Measurements from ENCODE around the gene CARS2. TPM values are rescaled to one million over a fixed set of nuclear protein-coding genes. Genes with fewer than 3 reads are reported as not detected.

The CARS2 gene
- total RNA-seq, 1 experiment from 2014 or later = 31.9 TPM

DNA sequence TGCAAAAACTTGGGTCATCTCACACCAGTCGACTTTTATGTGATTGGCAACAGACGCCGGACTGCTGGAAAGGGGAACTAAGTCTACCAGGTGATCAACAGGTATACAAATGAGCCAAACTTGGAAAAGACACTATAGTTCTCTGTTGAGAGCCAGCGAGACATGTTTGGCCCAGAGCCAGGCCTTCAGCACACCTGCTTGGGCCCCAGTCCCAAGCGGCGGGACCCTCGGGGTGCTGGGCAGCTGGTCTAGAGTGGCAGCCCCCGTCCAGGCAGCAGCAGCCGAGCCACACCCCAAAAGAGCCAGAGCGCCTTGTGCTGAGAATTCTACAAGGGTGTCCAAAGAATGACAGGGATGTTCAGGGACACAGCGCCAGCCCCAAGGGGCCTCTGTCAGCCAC lies 62.6 kb downstream of the CARS2 start:
- CTCF ChIA-PET = no interaction called here
- no peak for DNase-seq (ENCODE audit: low read depth, low spot score)
- in situ Hi-C loops (cut with HindIII; ENCODE audit: low pct_unique_long_range_greater_than_20kb, low sequenced_read_pairs) (no loop called here), intact Hi-C loops (cut with micrococcal nuclease; ENCODE audit: unreplicated experiment) (no loop called here)
- Histone ChIP-seq H3K4me1 (ENCODE audit: control insufficient read depth, insufficient read depth, low read length) (no peaks in the 10 kb centered on the region), H3K27ac (ENCODE audit: low read length) (no peak overlapping the region), H3K36me3 (ENCODE audit: control insufficient read depth, insufficient read depth, low read length) (no peaks in the 10 kb centered on the region), H3K9me3 (ENCODE audit: control insufficient read depth, insufficient read depth, low read depth, low read length) (no peaks in the 10 kb centered on the region), H3K27me3 (ENCODE audit: control insufficient read depth, insufficient read depth, low read length) (no peaks in the 10 kb centered on the region), H3K4me3 (ENCODE audit: low read depth in 2 of 2, low read length in 2 of 2) (no peak overlapping the region)
- TF ChIP-seq, protein P1, sequence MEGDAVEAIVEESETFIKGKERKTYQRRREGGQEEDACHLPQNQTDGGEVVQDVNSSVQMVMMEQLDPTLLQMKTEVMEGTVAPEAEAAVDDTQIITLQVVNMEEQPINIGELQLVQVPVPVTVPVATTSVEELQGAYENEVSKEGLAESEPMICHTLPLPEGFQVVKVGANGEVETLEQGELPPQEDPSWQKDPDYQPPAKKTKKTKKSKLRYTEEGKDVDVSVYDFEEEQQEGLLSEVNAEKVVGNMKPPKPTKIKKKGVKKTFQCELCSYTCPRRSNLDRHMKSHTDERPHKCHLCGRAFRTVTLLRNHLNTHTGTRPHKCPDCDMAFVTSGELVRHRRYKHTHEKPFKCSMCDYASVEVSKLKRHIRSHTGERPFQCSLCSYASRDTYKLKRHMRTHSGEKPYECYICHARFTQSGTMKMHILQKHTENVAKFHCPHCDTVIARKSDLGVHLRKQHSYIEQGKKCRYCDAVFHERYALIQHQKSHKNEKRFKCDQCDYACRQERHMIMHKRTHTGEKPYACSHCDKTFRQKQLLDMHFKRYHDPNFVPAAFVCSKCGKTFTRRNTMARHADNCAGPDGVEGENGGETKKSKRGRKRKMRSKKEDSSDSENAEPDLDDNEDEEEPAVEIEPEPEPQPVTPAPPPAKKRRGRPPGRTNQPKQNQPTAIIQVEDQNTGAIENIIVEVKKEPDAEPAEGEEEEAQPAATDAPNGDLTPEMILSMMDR (IDR thresholded peaks at IDR 0.05) = no peak
- TF ChIP-seq SIN3A (IDR thresholded peaks at IDR 0.05; ENCODE audit: borderline replicate concordance, insufficient read depth, low read depth, low read length) (no peak), TCF7L2 (IDR thresholded peaks at IDR 0.05; ENCODE audit: low read depth, low read length) (no peak), POLR2AphosphoS5 (IDR thresholded peaks at IDR 0.05; ENCODE audit: low read depth, low read length) (no peak)
- TF ChIP-seq, protein P2, sequence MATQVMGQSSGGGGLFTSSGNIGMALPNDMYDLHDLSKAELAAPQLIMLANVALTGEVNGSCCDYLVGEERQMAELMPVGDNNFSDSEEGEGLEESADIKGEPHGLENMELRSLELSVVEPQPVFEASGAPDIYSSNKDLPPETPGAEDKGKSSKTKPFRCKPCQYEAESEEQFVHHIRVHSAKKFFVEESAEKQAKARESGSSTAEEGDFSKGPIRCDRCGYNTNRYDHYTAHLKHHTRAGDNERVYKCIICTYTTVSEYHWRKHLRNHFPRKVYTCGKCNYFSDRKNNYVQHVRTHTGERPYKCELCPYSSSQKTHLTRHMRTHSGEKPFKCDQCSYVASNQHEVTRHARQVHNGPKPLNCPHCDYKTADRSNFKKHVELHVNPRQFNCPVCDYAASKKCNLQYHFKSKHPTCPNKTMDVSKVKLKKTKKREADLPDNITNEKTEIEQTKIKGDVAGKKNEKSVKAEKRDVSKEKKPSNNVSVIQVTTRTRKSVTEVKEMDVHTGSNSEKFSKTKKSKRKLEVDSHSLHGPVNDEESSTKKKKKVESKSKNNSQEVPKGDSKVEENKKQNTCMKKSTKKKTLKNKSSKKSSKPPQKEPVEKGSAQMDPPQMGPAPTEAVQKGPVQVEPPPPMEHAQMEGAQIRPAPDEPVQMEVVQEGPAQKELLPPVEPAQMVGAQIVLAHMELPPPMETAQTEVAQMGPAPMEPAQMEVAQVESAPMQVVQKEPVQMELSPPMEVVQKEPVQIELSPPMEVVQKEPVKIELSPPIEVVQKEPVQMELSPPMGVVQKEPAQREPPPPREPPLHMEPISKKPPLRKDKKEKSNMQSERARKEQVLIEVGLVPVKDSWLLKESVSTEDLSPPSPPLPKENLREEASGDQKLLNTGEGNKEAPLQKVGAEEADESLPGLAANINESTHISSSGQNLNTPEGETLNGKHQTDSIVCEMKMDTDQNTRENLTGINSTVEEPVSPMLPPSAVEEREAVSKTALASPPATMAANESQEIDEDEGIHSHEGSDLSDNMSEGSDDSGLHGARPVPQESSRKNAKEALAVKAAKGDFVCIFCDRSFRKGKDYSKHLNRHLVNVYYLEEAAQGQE (IDR thresholded peaks at IDR 0.05; ENCODE audit: insufficient read depth in 1 of 2, low read depth in 2 of 2, low read length in 1 of 2) = no peak
- POLR2A ChIA-PET = no interaction called here
- no peak for ATAC-seq
- BruUV-seq (replicated peaks) = no TSS peak

- H3K4me3 ChIP-seq (ENCODE audit: low read depth in 2 of 2, low read length in 2 of 2) = no peak overlapping the region
- H3K9me3 ChIP-seq (ENCODE audit: control insufficient read depth, insufficient read depth, low read depth, low read length) = no peaks in the 10 kb centered on the region
- ChIA-PET POLR2A (interaction anchor here (0.6 kb wide), 1 partner anchor 465 kb away, joined by 6 read pairs; no protein-coding TSS in a partner anchor), CTCF (no interaction called here)
- ATAC-seq (no peak), DNase-seq (ENCODE audit: low read depth, low spot score) (no peak)
- in situ Hi-C loops (cut with HindIII; ENCODE audit: low pct_unique_long_range_greater_than_20kb, low sequenced_read_pairs) (no loop called here), intact Hi-C loops (cut with micrococcal nuclease; ENCODE audit: unreplicated experiment) (no loop called here)
- TF ChIP-seq, protein P2 (IDR thresholded peaks at IDR 0.05; ENCODE audit: insufficient read depth in 1 of 2, low read depth in 2 of 2, low read length in 1 of 2) = no peak
- TF ChIP-seq POLR2AphosphoS5 (IDR thresholded peaks at IDR 0.05; ENCODE audit: low read depth, low read length) (no peak), SIN3A (IDR thresholded peaks at IDR 0.05; ENCODE audit: borderline replicate concordance, insufficient read depth, low read depth, low read length) (no peak), TCF7L2 (IDR thresholded peaks at IDR 0.05; ENCODE audit: low read depth, low read length) (no peak)
- TF ChIP-seq, protein P1 (IDR thresholded peaks at IDR 0.05) = no peak
- H3K4me1 ChIP-seq (ENCODE audit: control insufficient read depth, insufficient read depth, low read length) = no peaks in the 10 kb centered on the region
- BruUV-seq (replicated peaks) = no TSS peak
- no peaks in the 10 kb centered on the region for H3K27me3 ChIP-seq (ENCODE audit: control insufficient read depth, insufficient read depth, low read length)
- no peaks in the 10 kb centered on the region for H3K36me3 ChIP-seq (ENCODE audit: control insufficient read depth, insufficient read depth, low read length)
- no peak overlapping the region for H3K27ac ChIP-seq (ENCODE audit: low read length)
Observed at GRCh38 chr13:110642291-110642981, 63.5 kb downstream of the CARS2 start.
